HG02970 (cell line): Measurements from ENCODE around the gene MRPL42.
"Not testable (repeated sequence)": the region's sequence is repeated elsewhere in the genome, so short reads cannot be mapped to it uniquely, and the experiment has no call there.

Source experiments
- ATAC-seq: cut with Tn5 transposase; IDR thresholded peaks from one replicate; pipeline ENCODE4 v1.9.1; 2021; ENCODE audit warnings: mild to moderate bottlenecking, moderate library complexity, moderate number of reproducible peaks; ENCODE audit not compliant: unreplicated experiment, low FRiP score

MRPL42 gene

DNA sequence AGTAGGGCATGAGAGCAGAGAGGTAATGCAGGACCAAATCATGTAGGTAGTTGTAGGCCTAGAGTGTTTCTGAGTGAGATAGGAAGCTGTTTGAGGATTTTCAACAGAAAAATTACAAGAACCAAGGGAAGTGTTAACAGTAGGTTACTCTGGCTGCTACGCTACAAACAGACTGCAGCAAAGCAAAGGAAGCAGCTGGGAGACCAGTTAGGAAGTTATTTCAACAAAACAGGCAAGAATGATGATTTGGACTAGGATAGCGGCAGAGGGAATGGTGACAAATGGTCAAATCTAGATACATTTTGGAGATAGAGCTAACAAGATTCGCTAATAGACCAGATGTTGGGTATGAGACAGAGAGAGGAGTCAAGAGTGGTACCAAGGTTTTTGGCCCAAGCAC lies 26.8 kb downstream of the MRPL42 start:
- ATAC-seq: no peak

- ATAC-seq: no peak
These were observed 30.1 kb downstream of the MRPL42 start for GRCh38 chr12:93497456-93497855.

DNA sequence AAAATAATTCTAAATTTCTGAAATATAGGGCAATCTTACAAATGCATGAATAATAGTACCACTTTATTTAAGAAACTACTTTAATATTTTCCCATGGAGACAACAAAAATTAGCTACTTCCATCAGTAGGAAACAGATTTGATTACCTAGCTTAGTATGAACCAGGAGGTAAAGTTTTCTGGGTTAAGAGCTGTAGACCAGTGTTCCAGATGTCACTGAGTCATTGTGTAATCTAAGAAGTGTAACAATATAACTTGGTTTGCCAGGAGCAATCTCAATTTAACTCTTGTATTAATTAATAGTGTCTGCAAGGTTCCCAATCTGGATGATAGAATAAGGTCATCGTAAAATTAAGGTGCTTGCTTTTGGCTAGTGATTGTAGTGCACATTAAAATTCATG lies 31.5 kb downstream of the MRPL42 start:
- ATAC-seq: not testable (repeated sequence)

DNA sequence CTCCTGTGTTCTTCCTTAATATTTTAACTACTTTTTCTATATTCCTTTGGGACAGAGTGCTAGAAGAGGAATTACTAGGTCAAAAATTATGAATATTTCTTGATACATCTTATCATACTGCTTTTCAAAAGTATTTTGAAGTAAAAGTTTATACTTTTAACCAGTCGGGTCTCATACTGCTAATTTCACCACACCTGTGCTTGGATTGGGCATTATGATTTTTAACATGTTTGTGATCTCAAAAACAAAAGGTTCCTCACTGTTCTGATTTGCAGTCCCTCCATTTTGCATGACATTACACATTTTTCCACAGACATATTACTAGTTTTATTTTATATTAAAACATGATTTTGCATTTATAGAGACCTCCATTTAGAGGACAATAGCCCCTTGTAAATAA lies 32.9 kb downstream of the MRPL42 start:
- ATAC-seq: no peak

DNA sequence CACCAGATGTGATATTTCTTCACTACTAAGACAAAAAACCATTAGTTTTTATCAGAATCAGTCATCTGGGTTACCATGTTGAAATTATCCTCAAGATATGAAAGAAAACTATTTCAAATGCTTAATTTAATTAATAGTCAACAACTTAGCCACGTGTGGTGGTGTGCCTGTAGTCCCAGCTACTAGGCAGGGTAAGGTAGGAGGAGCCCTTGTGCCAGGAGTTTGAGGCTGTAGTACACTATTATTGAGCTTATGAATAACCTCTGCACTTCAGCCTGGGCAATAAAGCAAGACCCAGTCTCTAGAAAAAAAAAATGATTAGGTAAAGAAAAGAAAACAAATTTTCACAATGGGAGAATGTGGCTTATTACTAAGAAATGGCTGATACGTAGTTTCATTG lies 33.4 kb downstream of the MRPL42 start:
- no peak for ATAC-seq

DNA sequence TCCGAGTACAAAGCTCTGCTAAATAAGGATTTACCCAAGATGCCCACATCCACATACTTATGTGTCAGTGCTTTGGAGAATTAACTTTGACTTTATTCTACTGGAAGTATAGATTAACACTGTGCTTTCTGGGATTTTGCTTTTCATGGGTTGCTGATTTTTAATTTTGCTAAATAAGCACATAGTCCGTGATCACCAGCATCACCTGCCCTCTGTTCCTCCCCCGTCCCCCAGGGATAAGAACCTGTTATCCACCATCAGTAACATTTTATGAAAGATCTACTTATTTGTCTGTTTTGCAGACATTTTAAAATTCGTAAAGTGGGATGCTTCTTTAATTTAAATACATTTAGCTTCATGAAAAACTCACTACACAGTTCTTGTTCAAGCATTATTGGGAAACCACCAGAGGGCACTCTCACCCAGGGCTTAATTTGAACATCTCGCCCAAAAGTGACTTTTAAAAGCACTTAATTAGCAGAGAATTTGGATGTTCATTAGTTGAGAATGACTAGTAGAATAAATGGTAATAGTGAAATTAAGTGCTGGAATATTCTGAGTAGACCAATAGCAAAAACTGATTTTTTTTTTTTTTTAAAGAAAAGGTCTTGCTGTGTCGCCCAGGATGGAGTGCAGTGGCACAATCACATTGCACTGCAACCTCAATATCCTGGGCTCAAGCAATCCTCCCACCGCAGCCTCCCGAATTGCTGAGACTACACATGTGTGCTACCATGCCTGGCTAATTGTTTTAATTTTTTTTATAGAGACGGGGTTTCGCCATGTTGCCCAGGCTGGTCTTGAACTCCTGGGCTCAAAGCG lies 35.7 kb downstream of the MRPL42 start:
- no peak for ATAC-seq

GRCh38 chr12:93507165-93507564 lies 39.9 kb downstream of the MRPL42 start:
- ATAC-seq: no peak

DNA sequence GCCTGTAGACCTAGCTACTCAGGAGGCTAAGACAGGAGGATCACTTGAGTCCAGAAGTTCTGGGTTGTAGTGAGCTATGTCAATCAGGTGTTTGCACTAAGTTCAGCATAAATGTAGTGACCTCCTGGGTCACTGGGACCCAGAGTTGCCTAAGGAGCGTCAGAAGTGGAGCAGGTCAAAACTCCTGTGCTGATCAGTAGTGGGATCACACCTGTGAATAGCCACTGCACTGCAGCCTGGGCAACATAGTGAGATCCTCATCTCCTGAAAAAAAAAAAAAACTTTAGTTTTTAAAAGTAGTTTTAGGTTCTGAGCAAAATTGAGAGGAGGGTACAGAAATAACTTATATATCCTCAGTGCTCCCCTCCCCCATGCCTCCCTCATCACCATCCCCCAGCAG lies 42.2 kb downstream of the MRPL42 start:
- no peak for ATAC-seq

DNA sequence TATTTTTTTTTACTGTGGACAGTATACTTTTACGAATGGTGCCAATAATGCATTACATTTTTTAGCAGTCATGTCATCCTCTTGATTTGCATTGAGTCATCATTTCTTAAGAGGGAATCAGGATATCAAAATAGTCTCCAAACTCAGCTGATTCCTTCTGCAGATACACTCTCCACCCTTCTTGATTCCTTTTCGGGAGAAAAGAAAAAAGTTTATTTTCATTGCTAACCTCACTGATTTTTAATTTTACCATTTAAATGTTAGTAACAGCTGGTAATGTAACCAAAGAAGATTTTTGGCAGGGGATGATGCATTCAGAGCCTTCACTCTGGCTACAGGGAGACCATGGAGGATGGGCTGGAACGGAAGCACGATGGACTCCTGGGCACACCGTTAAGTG lies 47.5 kb downstream of the MRPL42 start:
- ATAC-seq: no peak

- ATAC-seq: no peak
These were observed 51.4 kb downstream of the MRPL42 start for GRCh38 chr12:93518725-93519124.

GRCh38 chr12:93519859-93520258 lies 52.5 kb downstream of the MRPL42 start:
- ATAC-seq: no peak

DNA sequence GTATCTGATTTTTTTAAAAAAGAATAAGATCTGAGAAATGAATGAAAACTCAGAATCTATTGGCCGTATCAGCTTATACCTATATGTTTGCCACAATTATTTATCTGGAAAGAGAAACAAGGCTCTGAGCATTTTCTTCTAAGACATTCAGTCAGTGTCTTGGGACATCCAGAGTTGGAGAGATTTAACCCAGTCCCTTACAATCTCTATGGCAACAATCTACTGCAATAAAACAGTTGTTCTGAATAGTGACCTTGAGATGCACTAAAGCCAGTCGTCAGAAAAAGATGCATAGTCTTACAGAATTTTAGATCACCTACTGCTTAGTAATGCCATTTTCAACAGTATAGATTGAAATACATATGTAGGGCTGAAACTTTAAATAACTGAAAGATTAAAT lies 53.1 kb downstream of the MRPL42 start:
- ATAC-seq: no peak

DNA sequence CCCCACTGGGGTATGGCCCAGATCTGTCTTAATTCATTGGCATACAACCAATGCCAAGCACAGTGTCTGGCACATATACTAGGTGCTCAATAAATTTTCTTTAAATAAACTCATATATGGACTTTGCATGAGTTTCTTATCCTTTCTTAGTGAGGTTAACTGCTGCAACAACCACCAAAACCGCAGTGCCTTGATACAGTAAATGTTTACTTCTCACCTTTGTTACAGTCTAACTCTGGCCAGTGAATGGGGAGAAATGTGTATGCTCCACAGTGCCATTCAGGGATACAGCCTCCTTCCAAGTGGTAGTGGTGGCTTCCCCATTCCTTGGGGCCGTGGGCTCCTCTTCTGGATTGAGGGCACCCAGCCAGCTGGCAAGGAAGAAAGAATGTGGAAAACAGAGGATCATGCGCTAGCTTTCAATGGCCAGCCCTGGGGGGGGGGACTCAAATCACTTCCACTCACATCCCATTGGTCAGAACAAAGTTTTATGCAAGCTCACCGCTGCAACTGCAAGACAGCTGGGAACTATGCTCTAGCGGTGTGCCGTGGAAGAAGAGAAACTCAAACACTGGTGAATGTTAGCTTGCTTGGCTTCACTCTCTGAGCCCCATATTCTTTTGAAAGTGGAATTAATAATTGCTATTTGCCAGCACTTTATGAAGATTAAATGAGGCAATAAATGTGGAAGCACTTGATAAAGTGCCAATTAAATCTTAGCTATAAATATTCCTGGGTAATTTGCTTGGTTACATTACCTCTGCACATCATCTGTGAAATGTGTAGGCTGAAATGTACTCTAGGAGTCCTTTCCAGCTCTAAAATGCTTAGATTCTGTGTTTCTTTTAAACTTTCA lies 54.1 kb downstream of the MRPL42 start:
- ATAC-seq: no peak

DNA sequence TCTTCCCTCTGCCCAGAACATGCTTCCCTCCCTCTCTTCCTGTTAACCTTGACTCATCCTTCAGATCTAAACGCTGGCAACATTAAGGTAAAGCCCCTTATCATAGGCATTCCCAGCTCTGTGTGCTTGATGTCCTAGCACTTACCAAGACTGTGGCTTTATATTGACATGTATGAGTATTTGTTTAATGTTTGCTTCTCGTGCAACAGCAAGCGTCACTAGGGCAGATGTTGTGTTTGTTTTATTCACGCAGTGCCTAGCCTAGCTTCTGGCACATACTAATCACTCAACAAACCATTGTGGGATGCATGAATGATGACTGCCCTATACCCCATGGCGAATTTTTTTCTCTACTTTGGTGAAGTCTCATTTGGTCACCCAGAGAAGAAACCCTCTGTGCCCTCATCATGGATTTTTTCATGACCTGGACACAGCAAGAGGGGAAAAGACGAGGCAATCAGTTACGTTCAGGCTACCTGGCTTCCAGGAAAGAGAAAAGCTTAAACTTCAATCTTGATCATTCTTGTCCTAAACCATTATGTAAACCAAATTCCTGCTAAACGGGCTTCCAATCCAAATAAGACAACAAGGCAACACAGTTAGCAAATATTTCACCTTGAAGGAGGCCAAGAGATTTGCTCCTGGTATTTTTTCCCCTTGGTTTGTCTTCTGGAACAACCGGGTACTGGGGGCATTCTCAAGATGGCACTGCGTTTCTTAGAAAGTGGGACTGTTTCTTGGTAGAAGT lies 57.2 kb downstream of the MRPL42 start:
- ATAC-seq: no peak

- ATAC-seq: no peak
These were observed 59.6 kb downstream of the MRPL42 start for GRCh38 chr12:93526786-93527428.

DNA sequence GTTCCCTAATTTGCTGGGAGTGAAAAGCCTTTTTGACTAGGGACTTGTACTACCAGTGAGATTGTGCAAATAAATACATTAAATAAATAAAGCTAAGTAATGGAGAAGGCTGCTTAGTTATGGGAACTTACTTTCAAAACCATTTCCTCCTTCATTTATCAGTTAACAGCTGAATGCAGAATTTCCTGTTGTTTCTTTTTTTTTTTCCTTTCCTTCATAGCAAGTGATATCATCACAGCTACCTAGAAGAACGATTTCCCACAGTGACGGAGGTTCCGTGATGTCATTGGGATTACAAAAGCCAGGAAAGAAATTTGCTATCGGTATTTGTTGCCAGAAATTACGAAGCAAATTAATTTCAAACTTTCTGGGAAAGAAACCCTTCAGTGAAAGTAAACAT lies 63.0 kb downstream of the MRPL42 start:
- no peak for ATAC-seq

DNA sequence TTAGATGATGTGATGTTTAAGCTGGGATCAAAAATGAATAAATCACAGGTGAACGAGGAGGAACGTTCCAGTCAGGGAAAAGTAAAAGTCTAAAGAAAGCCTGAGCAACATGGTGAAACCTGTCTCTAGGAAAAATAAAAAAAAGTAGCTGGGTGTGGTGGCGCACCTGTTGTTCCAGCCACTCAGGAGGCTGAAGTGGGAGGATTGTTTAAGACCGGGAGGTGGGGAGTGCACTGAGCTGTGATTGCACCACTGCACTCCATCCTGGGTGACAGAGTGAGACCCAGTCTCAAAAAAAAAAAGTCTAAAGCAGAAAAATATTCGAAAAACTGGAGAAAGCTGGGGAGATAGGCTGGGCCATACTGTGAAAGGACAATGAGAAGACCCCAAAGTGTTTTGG lies 66.0 kb downstream of the MRPL42 start:
- ATAC-seq: no peak

DNA sequence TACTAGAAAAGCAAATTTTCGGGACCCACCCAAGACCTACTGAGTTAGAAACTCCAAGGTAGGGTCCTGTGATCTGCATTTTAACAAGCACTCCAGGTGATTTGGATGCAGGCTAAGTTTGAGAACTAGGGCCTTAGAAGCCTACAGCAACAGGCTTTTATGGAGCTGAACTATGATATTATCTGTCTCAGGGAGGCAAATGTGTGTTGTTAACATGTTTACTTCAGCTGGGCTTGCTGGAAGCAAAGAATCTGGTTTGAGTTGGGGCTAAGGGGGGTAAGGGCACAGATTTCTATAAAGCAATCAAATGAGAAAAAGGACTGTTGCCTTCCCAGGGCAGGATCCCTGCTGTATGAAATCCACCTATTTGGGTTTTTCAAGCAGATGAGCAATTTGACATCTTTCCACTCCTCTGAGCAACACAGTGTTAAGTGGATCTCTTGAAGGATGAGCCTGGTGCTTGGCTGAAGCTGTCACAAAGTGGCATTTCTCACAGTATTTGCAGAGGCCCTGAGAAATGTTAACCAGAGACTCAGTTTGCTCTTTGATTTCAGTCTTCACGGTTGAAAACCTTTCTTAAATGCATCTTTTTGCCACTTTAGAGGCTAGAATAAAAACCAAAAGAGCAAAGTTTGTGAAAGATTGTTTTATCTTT lies 68.9 kb downstream of the MRPL42 start:
- no peak for ATAC-seq

DNA sequence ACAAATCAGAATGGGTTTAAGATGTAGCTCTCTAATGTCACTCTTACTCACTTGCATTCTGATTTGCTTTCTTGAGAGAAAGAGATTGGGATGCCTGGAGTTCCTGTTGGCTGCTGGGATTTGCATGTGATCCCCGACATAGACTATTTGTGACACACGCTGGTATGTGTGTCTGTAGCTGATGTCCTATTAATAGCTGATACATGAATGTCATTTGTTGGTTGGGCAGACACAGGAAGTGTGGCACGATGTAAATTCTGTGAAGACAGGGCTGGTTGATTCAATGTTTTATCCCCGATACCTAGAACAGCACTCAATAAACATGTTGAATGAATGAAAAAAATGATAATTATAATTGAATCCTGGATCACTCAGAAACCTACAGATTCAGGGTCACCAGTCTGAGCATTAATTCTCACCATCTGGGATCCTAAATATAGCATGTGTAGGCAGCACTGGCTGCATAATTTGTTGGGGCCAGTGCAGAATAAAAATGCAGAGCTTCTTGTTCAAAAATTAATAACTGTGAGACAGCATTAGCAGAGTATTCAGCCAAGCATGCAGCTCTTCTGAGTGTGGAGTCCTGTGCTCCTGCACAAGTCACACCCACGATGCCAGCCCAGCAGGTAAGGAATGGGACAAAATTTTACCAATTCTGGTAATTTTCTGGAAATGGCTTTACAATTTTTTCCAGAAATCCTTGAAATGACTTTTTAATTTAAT lies 69.6 kb downstream of the MRPL42 start:
- no peak for ATAC-seq
